Measurements from ENCODE around the gene LMBRD1. TPM values are rescaled to one million over a fixed set of nuclear protein-coding genes. Genes with fewer than 3 reads are reported as not detected.

LMBRD1 gene
- total and polyA plus RNA-seq, 2 of the 8 experiments (the other 6 are each of a cell fraction or from before 2014, with no cell fraction given) = 9.1 to 16.8 TPM

DNA sequence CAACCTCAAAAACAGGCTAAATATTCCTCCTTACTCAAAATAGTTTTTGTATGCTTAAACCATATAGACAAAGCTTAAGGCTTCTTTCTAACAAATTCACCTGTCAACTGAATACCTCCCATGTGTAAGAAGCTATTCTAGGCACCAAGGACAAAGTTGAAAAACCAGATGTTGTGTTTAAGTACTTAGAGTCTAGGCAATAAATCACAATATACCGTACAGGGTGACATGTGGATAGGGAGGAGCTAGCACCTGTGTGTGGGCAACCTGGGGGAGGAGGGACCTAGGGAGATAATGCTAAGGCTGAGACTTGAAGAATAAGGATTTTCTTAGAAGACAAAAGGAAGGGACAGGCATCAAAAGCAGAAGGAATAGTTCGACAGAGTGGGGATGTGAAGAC, 123.5 kb downstream of the LMBRD1 start:
- no peak overlapping the region for H4K91ac ChIP-seq (replicated peaks; ENCODE audit: insufficient read length, low read length)
- no peak overlapping the region for H3K9ac ChIP-seq (replicated peaks in 1 of 4; ENCODE audit: extremely low read depth in 1 of 4, low read depth in 3 of 4, low read length in 3 of 4)
- H3K9me3 ChIP-seq (ENCODE audit: insufficient read depth in 2 of 2, low read depth in 1 of 2, low read length in 1 of 2) = no peaks in the 10 kb centered on the region
- H2BK5ac ChIP-seq (ENCODE audit: low read depth, low read length) = no peak overlapping the region
- no peaks in the 10 kb centered on the region for H4K20me1 ChIP-seq (replicated peaks in 1 of 2; ENCODE audit: control insufficient read depth in 1 of 2, insufficient read depth in 2 of 2, low read length in 2 of 2)
- POLR2A ChIA-PET (ENCODE audit: partially characterized antibody) = no interaction called here
- no peak overlapping the region for H2BK20ac ChIP-seq (ENCODE audit: low read length)
- H3K4ac ChIP-seq (replicated peaks; ENCODE audit: insufficient read length, low read depth, low read length) = no peak overlapping the region
- no peak overlapping the region for H2AK5ac ChIP-seq (ENCODE audit: low read depth, low read length)
- FAIRE-seq = no peak
- 92% methylated on average over 2 of the region's 2 CpGs; no CpG with 5 or more reads in 1 of the 2 experiments for WGBS, 2 experiments (ENCODE audit: extremely low coverage in 1 of 2, insufficient coverage in 1 of 2, insufficient read length in 1 of 2, insufficient replicate concordance in 2 of 2, low coverage in 1 of 2, low lambda C conversion rate in 2 of 2, missing lambda C conversion rate in 1 of 2)
- no peaks in the 10 kb centered on the region for H3K79me1 ChIP-seq (ENCODE audit: low read depth, low read length)
- no peak overlapping the region for H4K8ac ChIP-seq (ENCODE audit: extremely low read depth, insufficient read depth, low read length)
- no peak overlapping the region for H2BK12ac ChIP-seq (ENCODE audit: low read depth, low read length)
- H3K14ac ChIP-seq (ENCODE audit: insufficient read length) = no peak overlapping the region
- no peak overlapping the region for H3K18ac ChIP-seq (ENCODE audit: extremely low read depth, low read length)
- H3K4me2 ChIP-seq (ENCODE audit: insufficient read depth in 1 of 2, low read depth in 2 of 2, low read length in 2 of 2) = no peak overlapping the region
- no peak overlapping the region for H3K27ac ChIP-seq (ENCODE audit: low read depth, low read length)
- H2BK120ac ChIP-seq (replicated peaks; ENCODE audit: low read depth, low read length) = no peak overlapping the region
- no peak overlapping the region for H3K56ac ChIP-seq (replicated peaks; ENCODE audit: insufficient read length, low read depth, low read length)
- DNase-seq (ENCODE audit: low read depth in 1 of 2, low spot score in 2 of 2) = no peak
- no peak overlapping the region for H3K23ac ChIP-seq (ENCODE audit: insufficient read length)
- no peak overlapping the region for H2AFZ ChIP-seq (ENCODE audit: low read length)
- H3K27me3 ChIP-seq (replicated peaks in 1 of 4; ENCODE audit: control insufficient read depth in 3 of 4, extremely low read depth in 1 of 4, insufficient read depth in 3 of 4, low read length in 3 of 4) = no peaks in the 10 kb centered on the region
- H3K4me3 ChIP-seq (ENCODE audit: extremely low read depth in 1 of 4, insufficient read depth in 2 of 4, low read depth in 3 of 4, low read length in 4 of 4) = no peak overlapping the region
- H3K4me1 ChIP-seq (replicated peaks in 1 of 4; ENCODE audit: control insufficient read depth in 3 of 4, insufficient read depth in 4 of 4, low read length in 3 of 4) = no peaks in the 10 kb centered on the region
- H4K5ac ChIP-seq (ENCODE audit: insufficient read length, low read depth, low read length) = no peak overlapping the region
- peaks cover 0 to 3% (median 0%) of the 10 kb centered on the region in 4 experiments; a peak in 1 of 8 replicates for H3K36me3 ChIP-seq (ENCODE audit: control insufficient read depth in 2 of 4, insufficient read depth in 4 of 4, low read length in 3 of 4)
- CTCF ChIA-PET (ENCODE audit: partially characterized antibody) = interaction anchor here (0.9 kb wide), 2 partner anchors 10 to 697 kb away, joined by 3 to 4 read pairs; no protein-coding TSS in a partner anchor
- no peaks in the 10 kb centered on the region for H3K79me2 ChIP-seq (ENCODE audit: control insufficient read depth in 1 of 2, insufficient read depth in 2 of 2, low read length in 2 of 2)
- no peak overlapping the region for H2BK15ac ChIP-seq (ENCODE audit: low read length)
- no peaks in the 10 kb centered on the region for H3K23me2 ChIP-seq (ENCODE audit: low read depth, low read length)
- TF ChIP-seq TCF12 (IDR thresholded peaks at IDR 0.05; ENCODE audit: low read depth, low read length) (no peak), SP1 (IDR thresholded peaks at IDR 0.05; ENCODE audit: low read depth, low read length) (no peak), RNF2 (IDR thresholded peaks at IDR 0.05; ENCODE audit: borderline replicate concordance, low read depth, low read length, missing control alignments, poor library complexity, severe bottlenecking) (no peak), NANOG (IDR thresholded peaks at IDR 0.05; ENCODE audit: insufficient read depth, low read depth, low read length, poor library complexity, severe bottlenecking) (no peak), JUN (IDR thresholded peaks at IDR 0.05; ENCODE audit: low read depth, low read length) (no peak), EGR1 (IDR thresholded peaks at IDR 0.05; ENCODE audit: borderline replicate concordance, low read depth, low read length) (no peak), TAF1 (IDR thresholded peaks at IDR 0.05; ENCODE audit: low read depth, low read length) (no peak), CEBPB (IDR thresholded peaks at IDR 0.05; ENCODE audit: low read depth, low read length) (no peak), GTF2F1 (IDR thresholded peaks at IDR 0.05; ENCODE audit: borderline replicate concordance, low read depth, low read length) (no peak), KDM4A (IDR thresholded peaks at IDR 0.05; ENCODE audit: low read depth, low read length, severe bottlenecking) (no peak)
- TF ChIP-seq, protein P1, sequence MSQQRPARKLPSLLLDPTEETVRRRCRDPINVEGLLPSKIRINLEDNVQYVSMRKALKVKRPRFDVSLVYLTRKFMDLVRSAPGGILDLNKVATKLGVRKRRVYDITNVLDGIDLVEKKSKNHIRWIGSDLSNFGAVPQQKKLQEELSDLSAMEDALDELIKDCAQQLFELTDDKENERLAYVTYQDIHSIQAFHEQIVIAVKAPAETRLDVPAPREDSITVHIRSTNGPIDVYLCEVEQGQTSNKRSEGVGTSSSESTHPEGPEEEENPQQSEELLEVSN (IDR thresholded peaks at IDR 0.05) = no peak
- TF ChIP-seq, protein P2, sequence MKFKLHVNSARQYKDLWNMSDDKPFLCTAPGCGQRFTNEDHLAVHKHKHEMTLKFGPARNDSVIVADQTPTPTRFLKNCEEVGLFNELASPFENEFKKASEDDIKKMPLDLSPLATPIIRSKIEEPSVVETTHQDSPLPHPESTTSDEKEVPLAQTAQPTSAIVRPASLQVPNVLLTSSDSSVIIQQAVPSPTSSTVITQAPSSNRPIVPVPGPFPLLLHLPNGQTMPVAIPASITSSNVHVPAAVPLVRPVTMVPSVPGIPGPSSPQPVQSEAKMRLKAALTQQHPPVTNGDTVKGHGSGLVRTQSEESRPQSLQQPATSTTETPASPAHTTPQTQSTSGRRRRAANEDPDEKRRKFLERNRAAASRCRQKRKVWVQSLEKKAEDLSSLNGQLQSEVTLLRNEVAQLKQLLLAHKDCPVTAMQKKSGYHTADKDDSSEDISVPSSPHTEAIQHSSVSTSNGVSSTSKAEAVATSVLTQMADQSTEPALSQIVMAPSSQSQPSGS (IDR thresholded peaks at IDR 0.05; ENCODE audit: low read length) = no peak
